Measurements from ENCODE around the gene SBK3. TPM values are rescaled to one million over a fixed set of nuclear protein-coding genes. Genes with fewer than 3 reads are reported as not detected.
"Not testable (repeated sequence)": the region's sequence is repeated elsewhere in the genome, so short reads cannot be mapped to it uniquely, and the experiment has no call there.

SBK3 gene, protein sequence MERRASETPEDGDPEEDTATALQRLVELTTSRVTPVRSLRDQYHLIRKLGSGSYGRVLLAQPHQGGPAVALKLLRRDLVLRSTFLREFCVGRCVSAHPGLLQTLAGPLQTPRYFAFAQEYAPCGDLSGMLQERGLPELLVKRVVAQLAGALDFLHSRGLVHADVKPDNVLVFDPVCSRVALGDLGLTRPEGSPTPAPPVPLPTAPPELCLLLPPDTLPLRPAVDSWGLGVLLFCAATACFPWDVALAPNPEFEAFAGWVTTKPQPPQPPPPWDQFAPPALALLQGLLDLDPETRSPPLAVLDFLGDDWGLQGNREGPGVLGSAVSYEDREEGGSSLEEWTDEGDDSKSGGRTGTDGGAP
- total RNA-seq: 6.7 TPM
- long read RNA-seq, partial matches to known transcripts: 0 of 17 reads
- long read RNA-seq, other reads (novel, unspliced or antisense): 15 of 17 reads

DNA sequence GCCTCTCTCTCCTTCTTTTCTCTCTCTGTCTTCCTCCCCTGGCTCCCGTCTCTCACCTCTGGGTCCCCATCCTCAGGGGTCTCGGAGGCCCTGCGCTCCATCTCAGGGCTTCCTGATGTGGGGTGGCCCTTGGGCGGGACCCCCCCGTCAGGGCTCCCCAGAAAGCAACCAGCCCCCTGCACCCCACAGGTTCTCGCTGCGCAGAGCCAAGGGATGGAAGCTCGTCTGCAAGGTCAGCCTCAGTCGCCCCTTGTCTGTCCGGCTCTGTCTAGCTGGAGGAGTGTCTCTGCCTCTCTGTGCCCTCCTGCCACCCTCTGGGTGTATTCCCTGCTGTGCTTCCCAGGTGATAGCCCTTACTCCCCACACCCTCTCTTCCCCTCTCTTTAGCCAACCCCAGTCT lies at the start of gene SBK3:
SBK3 (minus strand) TSS at position 101 of the 400 bp plus-strand sequence; CDS start at position 101, 0 bp downstream.
- intact Hi-C loops (cut with DNase I): loop anchor here (5.0 kb wide), 1 partner anchor 37 kb away; the partner anchor contains the start of gene ZNF579
- no peak for DNase-seq (ENCODE audit: low spot score)

DNA sequence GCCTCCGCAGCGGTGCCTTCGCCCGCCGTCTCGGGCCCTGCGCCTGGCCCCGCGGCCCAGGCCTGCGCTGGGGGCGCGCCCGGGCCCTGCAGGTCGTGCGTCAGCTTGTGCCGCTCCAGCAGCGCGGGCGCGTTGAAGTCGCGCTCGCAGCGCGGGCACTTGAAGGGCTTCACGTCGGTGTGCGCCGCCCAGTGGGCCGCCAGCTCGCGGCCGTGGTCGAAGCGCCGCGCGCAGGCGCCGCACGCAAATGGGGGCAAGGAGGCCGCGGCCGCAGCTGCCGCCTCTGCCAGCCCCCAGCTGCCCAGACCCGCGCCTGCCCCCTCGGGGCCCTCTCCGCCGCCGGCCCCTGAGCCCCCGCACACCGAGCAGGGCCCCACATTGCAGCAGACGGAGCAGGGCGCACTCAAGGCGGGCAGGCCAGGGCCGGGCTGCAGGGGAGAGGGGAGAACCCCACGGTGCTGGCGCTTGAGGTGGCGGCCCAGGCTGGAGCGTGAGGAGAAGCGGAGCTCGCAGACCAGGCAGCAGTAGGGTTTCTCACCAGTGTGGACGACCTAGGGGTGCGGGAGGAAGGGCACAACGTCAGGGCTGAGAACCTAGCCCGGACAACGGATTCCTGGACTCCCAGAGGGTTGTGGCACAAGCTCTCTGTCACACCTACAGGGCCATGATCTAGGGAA lies 47.9 kb upstream of the SBK3 start:
- intact Hi-C loops (cut with DNase I): no loop called here
- no peak for DNase-seq (ENCODE audit: low spot score)

DNA sequence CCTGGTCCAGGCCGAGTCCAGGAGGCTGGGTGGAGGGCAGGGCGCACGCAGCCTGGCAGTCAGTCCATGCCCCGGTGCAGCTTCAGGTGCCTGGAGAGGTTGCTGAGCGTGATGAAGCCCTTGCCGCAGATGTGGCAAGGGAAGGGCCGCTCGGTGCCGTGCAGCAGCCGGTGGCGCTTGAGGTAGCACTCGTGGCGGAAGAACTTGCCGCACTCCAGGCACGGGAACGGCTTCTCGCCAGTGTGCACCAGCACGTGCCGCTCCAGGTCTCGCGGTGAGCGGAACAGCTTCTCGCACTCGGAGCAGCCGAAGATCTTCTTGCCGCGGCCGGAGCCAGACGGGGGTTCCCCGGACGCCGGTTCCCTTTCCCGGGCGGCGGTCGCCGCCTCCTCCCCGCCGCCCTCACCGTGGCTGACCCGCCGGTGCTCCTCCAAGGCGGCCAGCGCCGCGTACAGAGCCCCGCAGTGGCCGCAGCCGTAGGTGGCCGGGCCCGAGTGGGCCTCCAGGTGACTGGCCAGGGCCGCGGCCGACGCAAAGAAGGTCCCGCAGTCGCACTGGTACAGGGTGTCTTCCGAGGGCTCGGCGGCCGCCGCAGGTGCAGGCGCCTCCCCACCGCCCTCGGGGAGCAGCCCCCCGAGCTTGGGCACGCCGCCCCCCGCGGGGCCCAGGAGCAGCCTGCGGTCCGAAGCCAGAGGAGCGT lies 47.2 kb upstream of the SBK3 start:
- no peak for DNase-seq (ENCODE audit: low spot score)
- intact Hi-C loops (cut with DNase I): no loop called here

DNA sequence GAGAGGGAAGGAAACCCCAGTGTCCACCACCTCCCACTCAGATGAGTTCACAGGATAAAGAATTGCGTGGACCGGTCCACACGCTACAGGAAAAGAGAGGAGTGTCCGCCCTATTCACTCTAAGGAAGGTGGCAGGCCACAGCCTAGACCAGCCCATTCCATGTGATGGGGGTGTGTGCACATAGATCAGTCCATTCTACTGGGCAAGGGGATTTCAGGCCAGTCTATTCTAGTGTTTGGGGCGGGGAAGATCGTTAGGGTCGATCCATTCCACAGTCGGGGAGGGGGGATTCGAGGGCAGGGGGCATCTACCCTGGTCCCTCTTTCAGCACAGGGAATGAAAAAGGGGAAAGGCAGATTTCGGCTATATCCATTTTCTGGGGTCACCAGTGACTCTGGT lies 46.2 kb upstream of the SBK3 start:
- intact Hi-C loops (cut with DNase I): no loop called here
- no peak for DNase-seq (ENCODE audit: low spot score)

DNA sequence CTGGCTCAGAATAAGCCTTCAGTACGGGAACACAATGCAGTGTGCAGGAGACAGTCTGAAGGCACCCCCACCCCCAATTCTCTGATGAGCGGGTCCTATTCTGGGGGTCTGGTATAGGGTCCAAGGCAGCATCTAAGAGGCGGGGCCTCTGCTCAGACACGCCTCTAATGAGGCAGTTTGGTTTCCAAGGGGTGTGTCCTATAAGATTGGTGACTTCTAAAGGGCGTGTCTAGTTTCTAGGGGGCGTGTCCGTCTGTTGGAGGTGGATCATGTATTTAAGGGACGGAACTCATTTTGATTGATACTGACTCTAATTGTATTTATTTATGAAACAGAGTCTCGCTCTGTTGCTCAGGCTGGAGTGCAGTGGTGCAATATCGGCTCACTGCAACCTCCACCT lies 45.3 kb upstream of the SBK3 start:
- DNase-seq (ENCODE audit: low spot score): no peak
- intact Hi-C loops (cut with DNase I): no loop called here

DNA sequence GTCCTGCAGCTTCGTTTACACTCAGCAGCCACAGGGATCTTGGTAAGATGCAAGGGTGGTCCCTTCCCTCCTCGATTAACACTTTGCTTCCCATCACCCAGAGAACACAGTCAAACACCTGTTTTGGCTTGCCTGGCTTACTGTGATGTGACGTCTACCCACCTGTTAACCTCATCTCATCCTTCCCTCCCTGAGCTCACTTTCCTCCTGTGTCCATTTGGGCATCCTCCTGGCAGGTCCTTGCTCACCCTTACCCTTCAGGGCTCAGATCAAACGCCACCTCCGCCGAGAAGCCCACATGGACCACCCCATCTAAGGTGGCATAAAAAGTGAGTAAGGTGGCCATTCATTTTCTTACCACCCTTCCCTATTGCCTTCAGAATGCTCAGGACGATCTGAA lies 44.8 kb upstream of the SBK3 start:
- DNase-seq (ENCODE audit: low spot score): no peak
- intact Hi-C loops (cut with DNase I): no loop called here

DNA sequence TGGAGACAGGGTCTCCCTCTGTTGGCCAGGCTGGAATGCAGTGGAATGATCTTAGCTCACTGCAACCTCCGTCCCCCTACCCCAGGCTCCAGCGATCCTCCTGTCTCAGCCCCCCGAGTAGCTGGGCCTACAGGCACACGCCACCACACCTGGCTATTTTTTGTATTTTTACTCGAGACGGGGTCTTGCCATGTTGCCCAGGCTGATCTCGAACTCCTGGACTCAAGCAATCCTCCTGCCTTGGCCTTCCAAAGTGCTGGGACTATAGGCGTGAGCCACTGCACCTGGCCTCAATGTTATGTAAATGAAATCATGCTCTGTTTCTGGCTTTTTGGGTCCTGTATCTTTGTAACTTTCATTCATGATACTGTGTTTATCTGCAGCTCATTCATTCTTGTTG lies 43.4 kb upstream of the SBK3 start:
- DNase-seq (ENCODE audit: low spot score): no peak
- intact Hi-C loops (cut with DNase I): no loop called here

DNA sequence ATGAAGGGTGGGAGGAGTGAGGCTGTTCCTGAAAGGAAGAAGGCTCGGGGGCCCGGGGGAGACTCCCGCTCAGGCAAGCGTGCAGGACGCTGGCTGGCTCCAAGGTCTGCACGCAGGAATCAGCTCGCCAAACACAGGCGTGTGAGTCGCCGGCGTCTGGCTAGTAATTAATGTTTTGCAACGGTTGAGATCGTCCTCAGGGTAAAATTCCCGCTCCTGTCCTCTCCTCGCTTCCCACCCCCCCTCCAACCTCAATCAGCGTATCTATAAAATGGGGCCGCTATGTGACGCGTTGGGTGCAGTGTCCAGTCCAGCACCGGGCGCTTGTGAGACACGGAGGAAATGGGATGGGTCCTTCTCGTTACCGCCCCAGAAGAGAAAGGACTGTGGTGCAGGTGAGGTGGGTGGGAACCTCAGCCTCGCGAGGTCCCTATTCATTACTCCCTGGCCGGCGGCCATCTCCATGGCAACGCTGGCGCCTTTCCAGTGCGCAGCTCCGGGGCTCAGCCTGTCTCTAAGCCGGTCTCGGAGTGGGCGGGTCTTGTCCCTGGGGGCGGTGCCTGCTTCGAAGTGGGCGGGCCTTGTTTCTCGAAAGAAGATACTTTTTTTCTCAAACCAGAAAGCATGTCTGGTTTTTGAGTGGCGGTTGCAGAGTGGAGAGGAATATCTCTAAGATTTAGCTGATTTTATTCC lies 41.8 kb upstream of the SBK3 start:
- intact Hi-C loops (cut with DNase I): no loop called here
- DNase-seq (ENCODE audit: low spot score): peak; percentile 96

DNA sequence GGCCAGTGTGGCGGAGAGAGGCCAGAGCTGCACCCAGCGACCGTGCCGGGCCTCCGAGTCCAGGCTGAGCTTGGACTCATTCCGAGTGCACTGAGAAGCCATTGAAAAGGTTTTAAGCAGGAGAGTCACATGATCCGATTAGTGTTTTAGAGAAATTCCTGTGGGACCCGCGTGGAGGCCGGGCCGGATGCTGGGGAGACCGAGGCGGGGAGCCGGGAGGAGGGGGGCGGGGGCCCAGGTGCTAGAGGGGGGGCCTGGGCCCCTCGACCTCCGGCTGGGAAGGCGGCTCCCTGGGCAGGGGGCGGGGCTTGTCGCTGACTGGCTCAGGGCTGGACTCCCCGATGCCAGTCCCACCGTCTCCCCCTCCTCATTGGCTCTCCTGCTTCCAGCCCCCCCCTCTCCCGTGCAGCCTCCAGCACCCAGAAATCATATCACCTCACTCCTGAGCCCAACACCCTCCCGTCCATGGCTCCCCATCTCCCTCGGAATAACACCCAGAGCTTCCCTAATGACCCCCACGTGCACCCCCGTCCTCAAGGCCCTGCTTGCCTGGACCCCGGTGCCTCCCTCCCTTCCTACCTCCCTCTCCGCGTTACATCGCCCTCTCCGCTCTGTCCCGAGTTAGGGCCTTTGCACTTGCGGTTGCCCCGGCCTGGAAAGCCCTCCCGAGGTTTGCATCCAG lies 40.5 kb upstream of the SBK3 start:
- intact Hi-C loops (cut with DNase I): no loop called here
- DNase-seq (ENCODE audit: low spot score): peak; percentile 86

DNA sequence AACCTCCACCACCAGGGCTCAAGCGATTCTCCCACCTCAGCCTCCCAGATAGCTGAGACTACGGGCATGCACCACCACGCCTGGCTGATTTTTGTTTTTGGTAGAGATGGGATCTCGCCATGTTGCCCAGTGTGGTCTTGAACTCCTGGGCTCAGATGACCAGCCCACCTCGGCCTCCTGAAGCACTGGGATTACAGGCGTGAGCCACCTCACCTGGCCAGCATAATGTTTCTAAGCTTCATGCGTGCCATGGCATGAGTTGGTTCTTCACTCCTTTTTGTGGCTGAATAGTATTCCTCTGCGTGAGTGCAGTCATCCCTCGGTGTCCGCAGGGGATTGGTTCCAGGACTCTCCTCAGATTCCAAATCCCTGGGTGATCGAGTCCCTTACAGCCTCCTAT lies 39.5 kb upstream of the SBK3 start:
- intact Hi-C loops (cut with DNase I): loop anchor here (5.0 kb wide), 2 partner anchors 38 to 68 kb away; partner anchors contain the start of gene SBK3
- no peak for DNase-seq (ENCODE audit: low spot score)

DNA sequence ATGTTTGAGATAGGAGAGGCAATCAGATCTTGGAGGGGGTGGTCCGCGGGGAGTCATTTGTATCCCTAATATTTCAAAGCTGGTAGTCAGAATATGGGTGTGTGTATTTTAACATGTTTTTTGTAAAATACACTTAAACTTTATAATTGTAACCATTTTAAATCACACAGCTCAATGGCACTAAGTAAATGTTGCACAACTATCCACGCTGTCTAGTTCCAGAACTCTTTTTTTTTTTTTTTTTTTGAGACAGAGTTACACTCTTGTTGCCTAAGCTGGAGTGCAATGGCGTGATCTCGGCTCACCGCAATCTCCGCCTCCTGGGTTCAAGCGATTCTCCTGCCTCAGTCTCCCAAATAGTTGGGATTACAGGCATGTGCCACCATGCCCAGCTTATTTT lies 38.6 kb upstream of the SBK3 start:
- intact Hi-C loops (cut with DNase I): loop anchor here (5.0 kb wide), 2 partner anchors 37 to 67 kb away; partner anchors contain the start of gene SBK3
- not testable (repeated sequence) for DNase-seq (ENCODE audit: low spot score)

DNA sequence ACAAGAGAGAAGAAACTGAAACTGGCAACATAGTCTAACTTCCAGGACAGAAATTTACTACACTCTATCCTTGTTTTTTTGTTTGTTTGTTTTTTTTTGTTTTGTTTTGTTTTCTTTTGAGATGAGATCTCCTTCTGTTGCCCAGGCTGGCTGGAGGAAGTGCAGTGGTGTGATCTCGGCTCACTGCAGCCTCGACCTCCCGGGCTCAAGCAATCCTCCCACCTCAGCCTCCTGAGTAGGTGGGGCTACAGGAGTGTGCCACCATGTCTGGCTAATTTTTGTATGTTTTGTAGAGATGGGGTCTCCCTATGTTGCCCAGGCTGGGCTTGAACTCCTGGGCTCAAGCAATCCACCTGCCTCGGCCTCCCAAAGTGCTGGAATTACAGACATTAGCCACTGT lies 36.9 kb upstream of the SBK3 start:
- not testable (repeated sequence) for DNase-seq (ENCODE audit: low spot score)
- intact Hi-C loops (cut with DNase I): loop anchor here (5.0 kb wide), 2 partner anchors 35 to 65 kb away; partner anchors contain the start of gene SBK3

DNA sequence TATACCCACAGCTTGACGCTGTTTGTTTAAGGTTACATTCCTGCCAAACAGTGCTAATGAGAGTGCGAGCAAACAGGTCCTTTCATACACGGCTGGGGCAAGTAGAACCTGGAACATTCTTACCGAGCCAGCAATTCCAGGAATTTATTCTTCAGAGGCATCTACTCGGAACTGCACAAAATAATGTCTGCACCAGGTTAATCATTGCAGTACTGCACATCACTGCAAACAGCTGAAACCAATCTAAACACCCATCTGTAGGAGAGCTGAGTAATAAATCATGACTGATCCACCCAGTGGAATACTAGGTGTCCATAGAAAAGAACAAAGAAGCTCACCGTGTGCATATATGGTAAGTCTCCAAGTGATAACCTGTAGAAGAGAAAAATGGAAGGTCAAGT lies 36.5 kb upstream of the SBK3 start:
- no peak for DNase-seq (ENCODE audit: low spot score)
- intact Hi-C loops (cut with DNase I): loop anchor here (5.0 kb wide), 2 partner anchors 35 to 65 kb away; partner anchors contain the start of gene SBK3

DNA sequence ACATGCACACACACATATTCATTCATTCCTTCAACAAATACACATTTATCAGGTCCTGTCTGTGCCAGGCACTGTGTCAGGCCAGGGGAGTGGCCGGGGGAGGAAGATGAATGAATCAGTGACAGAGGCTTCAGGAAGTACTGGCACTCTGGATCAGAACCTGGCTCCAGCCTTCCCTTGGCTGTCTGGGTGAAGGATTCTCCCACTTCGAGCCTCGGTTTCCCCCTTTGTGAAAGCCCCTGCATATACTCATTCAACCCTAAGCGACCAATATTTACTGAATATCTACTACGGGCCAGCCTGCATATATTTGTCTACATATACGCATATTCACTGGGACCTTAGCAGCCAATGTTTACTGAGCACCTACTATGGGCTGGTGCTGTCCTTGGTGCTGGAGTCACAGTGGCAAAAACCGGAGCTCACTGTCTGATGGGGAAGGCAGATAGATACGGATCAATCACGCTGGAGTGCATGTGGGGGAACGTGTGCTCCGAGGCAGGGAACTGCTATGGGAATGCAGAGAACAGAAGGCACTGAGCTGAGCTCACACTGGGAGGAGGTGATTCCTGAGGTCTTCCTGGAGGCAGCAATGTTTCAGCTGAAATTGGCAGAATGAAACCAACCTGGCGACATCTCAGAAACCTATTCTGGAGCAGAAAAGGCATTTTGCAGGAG lies 35.9 kb upstream of the SBK3 start:
- no peak for DNase-seq (ENCODE audit: low spot score)
- intact Hi-C loops (cut with DNase I): loop anchor here (5.0 kb wide), 2 partner anchors 34 to 64 kb away; partner anchors contain the start of gene SBK3

DNA sequence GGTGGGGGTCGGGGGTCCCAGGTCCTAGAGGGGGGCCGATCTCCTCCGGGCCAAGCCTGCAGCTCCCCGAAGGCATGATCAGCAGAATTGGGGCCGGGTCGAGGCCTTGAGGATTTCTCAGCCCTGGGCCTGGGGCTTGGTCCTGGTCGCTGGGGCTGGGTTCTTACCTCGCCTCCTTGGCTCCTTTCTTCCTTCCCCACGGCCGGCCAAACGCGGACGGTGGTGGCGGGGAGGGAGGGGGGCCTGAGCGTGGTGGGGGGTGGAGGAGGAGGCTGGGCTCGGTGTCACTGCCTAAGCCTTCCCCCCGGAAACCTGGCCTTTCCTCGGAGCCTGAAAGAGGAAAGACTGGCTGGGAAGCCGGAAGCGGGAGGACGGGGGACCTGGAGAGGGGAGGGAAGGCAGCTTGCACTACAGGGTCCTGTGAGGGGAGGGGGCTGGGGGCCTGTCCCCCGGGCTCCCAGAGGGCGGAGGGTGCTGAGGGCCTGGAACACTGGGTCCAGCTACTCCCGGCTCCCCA lies 35.3 kb upstream of the SBK3 start, which contains the start of gene ZNF579:
ZNF579 (minus strand) TSS at position 221 of the 517 bp plus-strand sequence. CDS start 1,209 bp downstream, outside the sequence.
- intact Hi-C loops (cut with DNase I): loop anchor here (5.0 kb wide), 2 partner anchors 33 to 63 kb away; partner anchors contain the start of gene SBK3
- DNase-seq (ENCODE audit: low spot score): peak; percentile 91

DNA sequence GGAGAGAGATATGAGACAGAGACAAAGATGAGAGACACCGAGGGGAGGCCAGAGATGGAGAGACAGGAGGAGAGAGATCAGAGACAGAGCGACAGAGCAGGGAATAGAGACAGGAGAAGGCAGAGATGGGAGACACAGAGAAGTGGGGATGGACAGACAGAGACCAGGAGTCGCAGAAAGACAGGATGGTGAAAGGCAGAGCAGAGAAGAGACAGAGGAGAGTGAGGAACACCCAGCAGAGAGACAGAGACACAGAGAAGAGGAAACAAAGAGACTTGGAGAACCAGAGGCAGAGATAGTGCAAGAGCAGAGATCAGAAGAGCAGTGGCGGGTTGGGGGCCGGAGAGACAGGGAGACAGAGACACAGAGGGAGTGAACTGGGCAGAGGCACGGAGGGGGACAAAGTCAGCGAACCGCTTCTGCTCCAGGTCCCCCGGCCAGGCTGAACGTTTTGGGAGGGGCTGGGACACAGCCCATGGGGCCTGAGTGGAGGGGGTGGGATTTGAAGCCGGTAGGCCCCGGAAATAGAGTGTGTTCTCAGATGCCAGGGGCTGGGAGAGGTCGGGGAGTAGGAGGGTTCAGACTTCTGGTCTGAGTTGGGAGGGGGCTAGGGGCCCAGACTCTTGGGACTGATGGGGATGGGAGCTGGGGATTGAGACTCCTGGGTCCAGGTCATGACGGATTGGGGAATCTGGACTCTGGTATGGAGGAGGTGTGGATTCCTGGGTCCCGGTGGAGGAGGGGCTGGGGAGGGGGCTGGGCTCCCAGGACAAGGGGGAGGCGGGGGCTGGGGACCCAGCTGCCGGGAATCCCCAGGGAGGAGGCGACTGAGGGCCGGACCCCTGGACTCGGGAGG lies 34.7 kb upstream of the SBK3 start:
- intact Hi-C loops (cut with DNase I): loop anchor here (5.0 kb wide), 2 partner anchors 33 to 63 kb away; partner anchors contain the start of gene SBK3

More for the DNA sequence above, 34.7 kb upstream of the SBK3 start:
- DNase-seq (ENCODE audit: low spot score): peak; percentile 75
